OCI-LY3 (cell line): Measurements from ENCODE around the gene NXNL1.

ENCODE experiments used
- CTCF ChIP-seq: fragments of 200-600, 300-600 bp; sonication (generic); IDR thresholded peaks from 2 replicates; pipeline ENCODE4 v1.5.1; 2014; ENCODE audit warnings: antibody characterized with exemption, low read length, low read depth
- EZH2phosphoT487 ChIP-seq: fragments of 200-600 bp; shearing (Covaris generic); IDR thresholded peaks from 2 replicates; pipeline ENCODE4 v1.6.1; 2018; ENCODE audit warnings: antibody characterized with exemption, mixed run types, low read depth

- TF ChIP-seq CTCF (no peak), EZH2phosphoT487 (no peak)
These were observed 26.0 kb upstream of the NXNL1 start for GRCh38 chr19:17486545-17487240.
